ENCODE results near the gene RUNX2. TPM values are rescaled to one million over a fixed set of nuclear protein-coding genes. Genes with fewer than 3 reads are reported as not detected.

Gene RUNX2
- polyA plus RNA-seq, 1 of the 3 experiments (the other 2 are of a cell fraction) = 4.4 TPM

DNA sequence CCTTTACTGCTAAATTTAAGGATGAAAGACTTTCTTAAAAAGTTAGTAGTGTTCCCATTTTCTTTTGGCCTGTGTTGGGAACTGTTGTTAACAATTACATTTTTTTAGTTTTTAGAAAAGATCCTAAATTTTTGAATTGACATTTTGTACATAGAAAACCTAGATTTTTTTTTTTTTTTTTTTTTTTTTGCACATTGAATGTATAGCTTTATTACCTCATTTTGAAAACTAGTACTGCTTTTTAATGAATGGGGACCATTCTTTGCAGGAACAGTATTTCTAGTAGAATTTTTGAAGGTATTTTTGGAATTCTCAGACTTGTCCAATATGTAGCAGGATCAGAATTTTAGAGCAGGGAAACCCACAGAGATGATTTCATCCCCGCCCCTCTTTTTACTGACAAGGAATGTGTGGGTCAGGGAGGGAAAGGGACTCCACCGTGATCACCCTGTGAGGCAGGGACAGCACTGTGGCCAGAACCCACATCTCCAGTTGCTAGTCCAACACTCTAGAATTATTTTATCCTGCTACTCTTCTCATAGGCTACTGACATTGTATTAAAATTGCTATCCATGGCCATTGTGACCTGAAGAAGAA lies 204.0 kb downstream of the RUNX2 start:
- Histone ChIP-seq H3K4me2 (peak overlapping the region; percentile 68; the same call in 1 of the 2 replicates), H2AFZ (ENCODE audit: low read depth) (no peak overlapping the region), H3K27me3 (ENCODE audit: insufficient read depth) (no peaks in the 10 kb centered on the region), H3K79me2 (ENCODE audit: insufficient read depth) (no peaks in the 10 kb centered on the region), H3K9ac (no peak overlapping the region), H3K27ac (ENCODE audit: low read depth in 2 of 2, low read length in 1 of 2) (no peak overlapping the region), H4K20me1 (ENCODE audit: insufficient read depth) (no peaks in the 10 kb centered on the region), H3K4me1 (ENCODE audit: control insufficient read depth in 1 of 2, insufficient read depth in 2 of 2, low read depth in 1 of 2, low read length in 1 of 2) (no peaks in the 10 kb centered on the region), H3K4me3 (ENCODE audit: low read depth in 2 of 2, low read length in 1 of 2) (no peak overlapping the region), H3K36me3 (replicated peaks in 1 of 2; ENCODE audit: control insufficient read depth in 1 of 2, insufficient read depth in 2 of 2, low read length in 1 of 2) (no peaks in the 10 kb centered on the region), H3K9me3 (no peaks in the 10 kb centered on the region), H3K9me2 (no peaks in the 10 kb centered on the region), H3F3A (replicated peaks; ENCODE audit: insufficient read depth) (no peaks in the 10 kb centered on the region)
- CTCF ChIA-PET = no interaction called here
- no peak for TF ChIP-seq FOSL2 (IDR thresholded peaks at IDR 0.05; ENCODE audit: borderline replicate concordance, low read depth)
- TF ChIP-seq ELF1 (IDR thresholded peaks at IDR 0.05) = no peak
- TF ChIP-seq NRF1 (IDR thresholded peaks at IDR 0.05; ENCODE audit: low read depth, low read length) = no peak
- TF ChIP-seq, protein P1, sequence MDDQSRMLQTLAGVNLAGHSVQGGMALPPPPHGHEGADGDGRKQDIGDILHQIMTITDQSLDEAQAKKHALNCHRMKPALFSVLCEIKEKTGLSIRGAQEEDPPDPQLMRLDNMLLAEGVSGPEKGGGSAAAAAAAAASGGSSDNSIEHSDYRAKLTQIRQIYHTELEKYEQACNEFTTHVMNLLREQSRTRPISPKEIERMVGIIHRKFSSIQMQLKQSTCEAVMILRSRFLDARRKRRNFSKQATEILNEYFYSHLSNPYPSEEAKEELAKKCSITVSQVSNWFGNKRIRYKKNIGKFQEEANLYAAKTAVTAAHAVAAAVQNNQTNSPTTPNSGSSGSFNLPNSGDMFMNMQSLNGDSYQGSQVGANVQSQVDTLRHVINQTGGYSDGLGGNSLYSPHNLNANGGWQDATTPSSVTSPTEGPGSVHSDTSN (IDR thresholded peaks at IDR 0.05) = no peak
- no peak for TF ChIP-seq RCOR1 (IDR thresholded peaks at IDR 0.05; ENCODE audit: low read length)
- TF ChIP-seq, protein P2, sequence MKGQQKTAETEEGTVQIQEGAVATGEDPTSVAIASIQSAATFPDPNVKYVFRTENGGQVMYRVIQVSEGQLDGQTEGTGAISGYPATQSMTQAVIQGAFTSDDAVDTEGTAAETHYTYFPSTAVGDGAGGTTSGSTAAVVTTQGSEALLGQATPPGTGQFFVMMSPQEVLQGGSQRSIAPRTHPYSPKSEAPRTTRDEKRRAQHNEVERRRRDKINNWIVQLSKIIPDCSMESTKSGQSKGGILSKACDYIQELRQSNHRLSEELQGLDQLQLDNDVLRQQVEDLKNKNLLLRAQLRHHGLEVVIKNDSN (IDR thresholded peaks at IDR 0.05; ENCODE audit: borderline replicate concordance, low read depth) = no peak
- TF ChIP-seq RAD21 (IDR thresholded peaks at IDR 0.05; ENCODE audit: low read length) = no peak
- TF ChIP-seq, protein P3, sequence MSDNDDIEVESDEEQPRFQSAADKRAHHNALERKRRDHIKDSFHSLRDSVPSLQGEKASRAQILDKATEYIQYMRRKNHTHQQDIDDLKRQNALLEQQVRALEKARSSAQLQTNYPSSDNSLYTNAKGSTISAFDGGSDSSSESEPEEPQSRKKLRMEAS (IDR thresholded peaks at IDR 0.05; ENCODE audit: low read depth) = no peak
- no peak for TF ChIP-seq SIN3A (IDR thresholded peaks at IDR 0.05; ENCODE audit: borderline replicate concordance, low read depth, low read length)
- TF ChIP-seq, protein P4, sequence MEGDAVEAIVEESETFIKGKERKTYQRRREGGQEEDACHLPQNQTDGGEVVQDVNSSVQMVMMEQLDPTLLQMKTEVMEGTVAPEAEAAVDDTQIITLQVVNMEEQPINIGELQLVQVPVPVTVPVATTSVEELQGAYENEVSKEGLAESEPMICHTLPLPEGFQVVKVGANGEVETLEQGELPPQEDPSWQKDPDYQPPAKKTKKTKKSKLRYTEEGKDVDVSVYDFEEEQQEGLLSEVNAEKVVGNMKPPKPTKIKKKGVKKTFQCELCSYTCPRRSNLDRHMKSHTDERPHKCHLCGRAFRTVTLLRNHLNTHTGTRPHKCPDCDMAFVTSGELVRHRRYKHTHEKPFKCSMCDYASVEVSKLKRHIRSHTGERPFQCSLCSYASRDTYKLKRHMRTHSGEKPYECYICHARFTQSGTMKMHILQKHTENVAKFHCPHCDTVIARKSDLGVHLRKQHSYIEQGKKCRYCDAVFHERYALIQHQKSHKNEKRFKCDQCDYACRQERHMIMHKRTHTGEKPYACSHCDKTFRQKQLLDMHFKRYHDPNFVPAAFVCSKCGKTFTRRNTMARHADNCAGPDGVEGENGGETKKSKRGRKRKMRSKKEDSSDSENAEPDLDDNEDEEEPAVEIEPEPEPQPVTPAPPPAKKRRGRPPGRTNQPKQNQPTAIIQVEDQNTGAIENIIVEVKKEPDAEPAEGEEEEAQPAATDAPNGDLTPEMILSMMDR (IDR thresholded peaks at IDR 0.05) = no peak
- TF ChIP-seq FOXM1 (IDR thresholded peaks at IDR 0.05; ENCODE audit: low read depth) = no peak
- no peak for TF ChIP-seq GATA2 (CRISPR knock-in tag; IDR thresholded peaks at IDR 0.05)
- TF ChIP-seq TAF1 (IDR thresholded peaks at IDR 0.05; ENCODE audit: borderline replicate concordance, low read depth, low read length) = no peak
- TF ChIP-seq MXI1 (IDR thresholded peaks at IDR 0.05; ENCODE audit: low read depth, low read length) = no peak
- DNase-seq = no peak
- POLR2A ChIA-PET = interaction anchor here (0.6 kb wide), 1 partner anchor 98 kb away, joined by 3 read pairs; no protein-coding TSS in a partner anchor
- WGBS (ENCODE audit: low lambda C conversion rate) = 53% methylated on average over 2 of the region's 2 CpGs
